GM19099 (cell line): ENCODE data around the gene TEC.

Source experiments
- POLR2A ChIP-seq: IDR thresholded peaks from 3 replicates; pipeline ENCODE4 v1.6.1; 2011; ENCODE audit warnings: low read depth; ENCODE audit not compliant: insufficient read length; ENCODE audit errors: extremely low read depth

Gene TEC

DNA sequence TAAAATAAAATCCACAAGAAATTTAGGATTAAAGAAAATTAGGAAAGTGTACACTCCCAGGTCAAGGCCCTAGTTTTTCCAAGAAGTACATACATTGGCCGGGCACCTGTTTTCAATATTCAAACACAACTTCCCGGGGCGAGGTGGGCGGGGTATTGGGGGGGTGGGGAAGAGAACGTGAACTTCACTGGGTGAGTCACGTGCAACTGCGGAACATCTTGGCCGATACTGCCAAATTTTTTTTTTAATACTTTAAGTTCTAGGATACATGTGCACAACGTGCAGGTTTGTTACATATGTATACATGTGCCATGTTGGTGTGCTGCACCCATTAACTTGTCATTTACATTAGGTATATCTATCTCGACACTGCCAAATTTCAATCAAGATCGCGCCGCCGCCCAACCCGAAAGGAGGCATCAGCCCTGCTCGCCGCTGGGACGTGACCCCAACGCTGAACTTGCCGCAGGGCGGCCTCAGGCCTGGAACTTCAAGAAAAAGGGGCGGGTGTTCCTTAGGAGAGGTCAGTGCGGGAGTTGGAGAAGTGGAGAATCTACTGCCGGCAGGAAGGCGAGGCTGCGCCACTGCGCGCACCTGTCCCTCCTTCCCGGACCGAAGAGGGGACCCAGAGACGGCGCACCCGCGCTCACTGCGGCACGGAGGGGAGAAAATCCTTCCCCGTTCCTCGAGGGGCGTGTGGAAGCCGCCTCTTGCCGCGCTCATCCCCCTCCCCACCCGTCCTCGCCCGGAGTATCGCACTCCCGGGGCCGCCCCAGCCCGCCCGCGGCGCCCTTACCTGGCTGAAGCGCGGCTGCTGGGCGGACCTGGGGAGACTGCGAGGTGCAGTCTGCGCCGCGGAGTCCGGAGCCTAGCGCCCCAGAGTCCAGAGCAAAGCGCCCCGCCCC, at the start of gene TEC:
TSS of gene TEC (minus strand) at position 883 of the 905 bp plus-strand sequence. CDS start 41,224 bp downstream, outside the sequence.
- peak; percentile 90 for TF ChIP-seq POLR2A

DNA sequence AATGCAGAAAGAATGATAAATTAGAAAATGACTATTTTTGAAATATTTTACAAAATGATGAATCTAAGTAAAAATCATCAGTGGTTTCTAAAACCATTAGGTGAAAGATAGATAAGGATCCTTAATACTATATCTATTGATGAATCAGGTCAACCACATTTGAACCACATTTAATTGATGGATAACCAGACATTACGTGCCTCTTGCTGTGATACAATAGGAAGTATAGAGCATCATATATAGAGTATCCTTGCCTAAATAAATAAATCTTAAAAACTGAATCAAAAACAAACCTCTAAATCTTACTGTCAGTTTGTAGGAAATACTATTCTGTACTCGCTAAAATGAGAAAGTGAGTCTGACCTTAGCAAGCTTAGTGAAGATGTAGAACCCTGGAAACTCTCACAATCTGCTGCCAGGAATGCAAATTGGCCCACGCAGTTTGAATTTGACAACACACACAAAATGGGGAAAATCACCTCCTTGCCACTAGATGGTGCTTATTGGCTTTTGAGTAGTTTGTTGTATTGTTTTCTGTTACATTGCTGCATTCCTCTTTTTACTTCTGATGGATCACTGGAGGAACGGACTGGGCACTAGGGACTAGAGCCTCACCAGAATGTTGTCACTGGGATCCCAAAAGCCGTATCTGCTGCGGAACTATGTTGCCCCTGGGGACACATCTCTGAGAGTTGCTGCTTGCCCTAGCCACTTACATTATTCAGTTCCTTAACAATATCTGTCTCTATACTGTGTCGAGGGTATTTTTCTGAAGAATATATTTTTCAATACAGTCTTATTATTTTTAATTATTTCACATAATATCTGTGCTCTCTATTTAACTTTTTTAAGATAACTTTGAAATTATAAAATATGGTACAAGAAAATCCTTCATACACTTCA, 46.3 kb upstream of the TEC start:
- no peak for TF ChIP-seq POLR2A

DNA sequence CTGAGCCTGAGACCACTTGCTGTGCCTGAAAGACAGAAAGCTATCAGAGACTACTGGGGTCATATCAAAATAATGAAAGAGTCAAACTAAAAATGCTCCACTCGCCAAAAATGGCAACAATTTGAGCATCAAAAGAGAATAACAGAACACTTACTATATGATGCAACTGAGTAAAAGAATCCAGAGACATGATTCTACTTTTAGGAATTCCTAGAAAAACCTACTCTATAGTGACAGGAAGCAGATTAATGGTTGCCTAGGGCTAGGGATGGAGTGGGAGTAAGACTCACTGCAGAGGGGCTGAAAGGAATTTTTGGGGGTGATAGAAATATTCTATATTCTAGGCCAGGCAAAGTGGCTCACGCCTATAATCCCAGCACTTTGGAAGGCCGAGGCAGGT, 42.3 kb upstream of the TEC start:
- no peak for TF ChIP-seq POLR2A

DNA sequence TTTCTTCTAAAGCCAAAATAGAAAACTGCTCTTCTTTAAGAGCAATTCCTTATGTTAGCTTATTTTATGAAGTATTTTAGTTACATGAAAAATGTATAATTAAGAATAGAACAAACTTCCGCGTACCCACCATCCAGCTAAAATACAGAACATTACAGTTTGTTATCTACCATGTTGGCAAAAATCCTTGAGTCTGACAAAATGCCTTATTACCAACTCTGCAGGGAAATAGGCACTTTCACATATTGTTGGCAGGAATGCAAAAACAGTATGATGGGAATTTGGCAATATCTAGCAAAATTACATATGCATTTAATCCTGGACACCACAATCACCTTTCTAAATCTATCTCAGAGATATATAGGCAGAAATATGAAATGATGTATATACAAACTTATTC, 39.3 kb upstream of the TEC start:
- TF ChIP-seq POLR2A, result no peak

- no peak for TF ChIP-seq POLR2A
Observed at GRCh38 chr4:48307528-48307927, 37.9 kb upstream of the TEC start.

GRCh38 chr4:48305508-48305907, 35.9 kb upstream of the TEC start:
- TF ChIP-seq POLR2A, result no peak

DNA sequence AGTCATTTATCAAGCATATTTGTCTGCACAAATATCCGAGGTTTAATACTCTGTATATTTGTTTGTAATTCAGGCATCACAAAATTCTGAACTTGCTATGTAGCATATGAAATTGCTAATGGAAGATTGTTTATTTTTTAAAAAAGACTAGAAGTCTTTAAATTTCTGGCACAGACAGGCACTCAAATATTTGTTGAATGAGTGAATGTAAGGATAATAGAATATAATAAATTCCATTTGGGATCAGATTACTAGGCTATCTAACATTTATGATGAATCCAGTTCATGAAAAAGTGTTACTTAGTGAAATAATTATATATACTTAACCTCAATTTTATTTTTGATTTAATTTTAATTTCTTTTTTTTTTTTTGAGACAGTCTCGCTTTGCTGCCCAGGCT, 30.4 kb upstream of the TEC start:
- no peak for TF ChIP-seq POLR2A

DNA sequence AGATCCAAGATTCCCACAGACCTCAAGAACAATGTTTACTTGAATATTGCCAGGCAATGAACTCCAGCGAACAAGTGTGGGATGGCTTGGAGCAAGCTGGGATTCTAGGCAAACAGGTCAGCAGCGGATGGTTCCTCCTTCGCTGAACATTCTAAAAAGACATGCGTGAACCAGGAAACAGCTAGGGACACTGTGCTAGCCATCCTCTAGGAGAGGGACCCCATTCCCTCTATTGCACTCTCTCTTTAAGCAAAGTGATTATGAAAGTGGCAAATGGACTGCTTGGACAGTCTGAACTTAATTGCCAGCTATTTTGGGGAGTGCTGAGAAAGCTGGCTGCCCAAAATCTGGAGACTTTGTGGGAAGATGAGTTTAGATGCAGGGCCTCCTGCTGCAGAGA, 29.9 kb upstream of the TEC start:
- TF ChIP-seq POLR2A, result no peak

DNA sequence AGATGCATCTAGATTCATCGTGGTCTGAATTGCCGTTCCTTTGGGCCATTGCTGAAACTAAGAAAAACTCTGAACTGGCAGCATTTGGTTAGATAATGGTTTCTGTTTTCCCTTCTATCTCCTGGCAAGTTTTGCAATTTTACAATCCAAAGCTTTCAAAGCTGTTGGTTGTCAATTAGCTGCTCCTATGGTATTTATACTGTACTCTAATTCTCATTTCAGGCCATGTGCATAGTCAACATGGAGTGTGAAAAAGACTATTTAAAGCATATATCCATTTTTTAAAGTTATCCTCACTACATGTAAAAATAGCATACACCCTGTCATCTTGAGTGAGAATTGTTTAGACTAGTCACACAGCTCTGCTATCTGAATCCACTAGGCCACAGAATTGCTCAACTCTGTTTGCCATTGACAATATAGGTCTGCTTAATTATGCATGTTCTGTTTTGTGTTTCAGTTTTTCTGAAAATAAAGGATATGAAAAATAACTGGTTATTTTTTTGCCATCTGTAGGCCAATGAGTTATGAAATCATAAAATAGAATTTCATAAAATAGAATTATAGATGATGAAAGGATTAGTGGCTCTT, 27.7 kb upstream of the TEC start:
- no peak for TF ChIP-seq POLR2A

DNA sequence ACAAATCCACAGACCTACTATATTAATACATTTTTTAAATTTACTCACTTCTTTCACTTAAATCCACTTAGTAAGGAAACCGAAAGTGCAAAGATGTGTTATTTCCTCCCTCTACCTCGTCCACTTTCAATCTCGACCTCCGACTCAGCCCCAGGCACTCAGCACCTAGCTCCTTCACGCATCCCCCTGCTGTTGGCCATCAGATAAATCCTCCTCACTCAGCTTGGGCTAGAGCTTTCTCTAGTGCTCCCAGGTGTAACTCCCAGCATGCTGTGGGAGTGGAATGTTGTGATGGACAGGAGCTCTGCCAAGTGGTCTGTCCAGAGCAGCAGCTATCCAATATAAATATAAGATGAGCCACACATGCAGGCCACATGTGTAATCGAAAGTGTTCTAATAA, 26.7 kb upstream of the TEC start:
- no peak for TF ChIP-seq POLR2A

DNA sequence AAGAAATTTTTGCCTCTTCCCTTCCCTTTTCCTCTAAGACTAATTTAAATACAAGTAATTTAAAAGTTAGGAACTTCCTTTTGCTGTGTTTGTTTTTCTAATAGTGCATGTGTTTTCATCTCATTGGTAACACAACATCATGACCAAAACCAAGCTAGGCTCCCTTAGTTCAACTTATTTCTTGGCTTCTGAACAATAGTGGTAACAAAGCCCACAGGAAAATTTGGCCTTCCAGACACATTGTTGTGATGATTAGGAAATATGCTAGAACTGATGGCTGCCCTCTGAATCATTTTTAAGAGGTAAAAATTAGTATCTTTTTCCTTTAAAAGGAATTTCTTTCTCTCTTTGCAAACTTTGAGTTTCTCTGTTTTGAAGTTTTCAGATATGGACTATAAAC, 25.5 kb upstream of the TEC start:
- no peak for TF ChIP-seq POLR2A

GRCh38 chr4:48290146-48290772, 20.6 kb upstream of the TEC start:
- TF ChIP-seq POLR2A, result no peak

DNA sequence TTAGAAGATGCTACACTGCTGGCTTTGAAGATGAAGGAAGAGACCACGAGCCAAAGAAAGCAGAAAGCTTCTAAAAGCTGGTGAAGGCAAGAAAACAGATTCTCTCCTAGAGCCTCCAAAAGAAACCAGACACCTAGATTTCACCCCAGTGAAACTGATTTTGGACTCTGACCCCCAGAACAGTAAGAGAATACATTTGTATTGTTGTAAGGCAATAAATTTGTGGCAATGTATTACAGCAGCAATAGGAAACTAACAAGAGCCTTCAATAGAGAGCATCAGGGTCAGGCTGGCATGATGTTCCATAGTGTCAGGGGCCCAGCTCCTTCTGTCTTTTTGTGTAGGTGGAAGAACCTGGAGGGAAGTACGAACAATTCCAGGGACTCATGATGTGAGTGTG, 6.0 kb upstream of the TEC start:
- TF ChIP-seq POLR2A, result no peak

DNA sequence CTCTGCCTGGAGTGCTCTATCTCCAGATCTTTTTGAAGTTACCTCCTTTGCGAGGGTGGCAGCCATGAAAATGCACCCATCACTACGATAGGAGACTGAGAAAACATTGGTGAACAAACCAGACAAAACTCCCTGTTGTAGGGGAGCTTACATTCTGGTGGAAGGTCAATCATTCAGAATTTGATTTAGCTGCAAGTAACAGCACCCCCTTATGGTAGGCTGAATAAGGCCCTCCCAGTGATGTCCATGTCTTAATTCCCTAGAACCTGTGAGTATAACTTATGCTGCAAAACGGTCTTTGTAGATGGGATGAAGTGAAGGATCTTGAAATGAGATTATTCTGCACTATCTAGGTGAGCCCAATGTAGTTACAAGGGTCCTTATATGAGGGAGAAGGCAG, 5.6 kb upstream of the TEC start:
- TF ChIP-seq POLR2A, result no peak

DNA sequence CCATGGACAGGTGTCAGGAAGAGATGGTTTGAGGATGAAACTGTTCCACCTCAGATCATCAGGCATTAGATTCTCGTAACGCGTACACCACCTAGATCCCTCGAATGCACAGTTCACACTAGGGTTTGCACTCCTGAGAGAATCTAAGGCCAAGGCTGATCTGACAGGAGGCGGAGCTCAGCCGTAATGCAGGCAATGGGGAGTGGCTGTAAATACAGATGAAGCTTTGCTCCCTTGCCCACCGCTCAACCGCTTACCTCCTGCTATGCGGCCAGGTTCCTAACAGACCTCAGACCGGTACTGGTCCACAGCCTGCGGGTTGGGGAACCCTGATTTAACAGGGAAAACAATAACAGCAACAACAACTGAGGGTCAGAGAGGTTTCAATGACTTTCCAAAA, 2.0 kb upstream of the TEC start:
- TF ChIP-seq POLR2A, result no peak
